ENCODE results near the gene AGBL4.

The AGBL4 gene

DNA sequence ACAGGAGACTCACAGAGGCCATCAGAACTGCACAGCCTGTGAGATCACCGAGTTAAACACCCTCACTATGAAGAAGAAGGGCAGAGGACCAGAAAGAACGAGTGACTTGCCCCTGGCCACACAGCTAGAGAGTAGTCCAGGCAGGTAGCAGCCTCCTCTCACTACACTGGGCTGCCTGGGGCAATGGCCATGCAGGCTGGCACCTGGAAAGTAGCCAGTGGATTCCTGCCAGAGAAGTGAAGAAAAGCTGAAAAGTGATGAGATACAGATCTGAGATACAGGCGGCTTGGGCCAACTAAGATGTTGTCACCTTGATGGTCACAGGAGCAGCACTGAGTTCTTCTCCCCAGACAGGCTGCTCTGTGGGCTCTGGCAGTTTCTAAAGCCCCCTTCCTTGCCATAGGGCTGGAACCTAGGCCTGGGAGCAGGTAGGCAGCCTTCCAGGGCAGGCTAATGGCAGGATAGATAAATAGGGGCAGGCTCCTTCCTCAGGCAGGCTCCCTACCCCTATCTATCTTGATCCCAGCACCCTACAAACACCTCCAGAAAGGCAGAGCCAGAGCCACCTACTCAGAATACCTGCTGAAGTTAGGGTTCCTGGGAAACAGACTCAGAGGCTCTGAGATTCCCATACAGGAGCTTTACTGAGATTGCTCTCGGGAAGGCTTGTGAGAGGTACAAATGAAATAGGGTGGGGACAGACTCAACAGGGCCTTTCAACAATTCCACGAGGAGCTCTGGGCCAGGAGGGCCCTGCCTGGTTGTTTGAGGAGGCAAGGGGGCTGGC lies 1353.3 kb downstream of the AGBL4 start:
- TF ChIP-seq, protein P1, sequence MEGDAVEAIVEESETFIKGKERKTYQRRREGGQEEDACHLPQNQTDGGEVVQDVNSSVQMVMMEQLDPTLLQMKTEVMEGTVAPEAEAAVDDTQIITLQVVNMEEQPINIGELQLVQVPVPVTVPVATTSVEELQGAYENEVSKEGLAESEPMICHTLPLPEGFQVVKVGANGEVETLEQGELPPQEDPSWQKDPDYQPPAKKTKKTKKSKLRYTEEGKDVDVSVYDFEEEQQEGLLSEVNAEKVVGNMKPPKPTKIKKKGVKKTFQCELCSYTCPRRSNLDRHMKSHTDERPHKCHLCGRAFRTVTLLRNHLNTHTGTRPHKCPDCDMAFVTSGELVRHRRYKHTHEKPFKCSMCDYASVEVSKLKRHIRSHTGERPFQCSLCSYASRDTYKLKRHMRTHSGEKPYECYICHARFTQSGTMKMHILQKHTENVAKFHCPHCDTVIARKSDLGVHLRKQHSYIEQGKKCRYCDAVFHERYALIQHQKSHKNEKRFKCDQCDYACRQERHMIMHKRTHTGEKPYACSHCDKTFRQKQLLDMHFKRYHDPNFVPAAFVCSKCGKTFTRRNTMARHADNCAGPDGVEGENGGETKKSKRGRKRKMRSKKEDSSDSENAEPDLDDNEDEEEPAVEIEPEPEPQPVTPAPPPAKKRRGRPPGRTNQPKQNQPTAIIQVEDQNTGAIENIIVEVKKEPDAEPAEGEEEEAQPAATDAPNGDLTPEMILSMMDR (IDR thresholded peaks at IDR 0.05; ENCODE audit: low read depth, low read length, missing control alignments): no peak
- no peak overlapping the region for H3K4me3 ChIP-seq (ENCODE audit: low read depth, low read length)
- no peak for DNase-seq (ENCODE audit: low read depth)

DNA sequence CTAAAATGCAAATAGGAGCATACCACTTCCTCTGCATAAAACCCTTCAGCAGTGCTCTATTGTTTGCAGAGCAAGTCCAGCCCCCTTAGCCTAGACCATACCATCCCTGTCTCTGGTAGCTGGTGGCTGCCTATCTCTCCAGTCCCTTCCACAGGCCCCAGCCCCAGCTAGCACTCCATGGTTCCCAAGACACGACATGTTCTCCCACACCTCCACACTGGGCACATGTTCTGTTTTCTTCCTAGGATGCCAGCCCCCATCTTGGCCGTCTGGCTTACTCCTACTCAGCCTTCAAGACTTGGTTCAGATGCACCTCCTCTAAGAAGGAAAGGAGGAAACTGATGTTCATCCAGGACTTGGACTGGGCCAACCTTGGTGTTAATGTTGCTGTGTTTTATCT lies 1355.4 kb downstream of the AGBL4 start:
- H3K4me3 ChIP-seq (ENCODE audit: low read depth, low read length): no peak overlapping the region
- TF ChIP-seq, protein P1 (IDR thresholded peaks at IDR 0.05; ENCODE audit: low read depth, low read length, missing control alignments): no peak
- DNase-seq (ENCODE audit: low read depth): no peak

DNA sequence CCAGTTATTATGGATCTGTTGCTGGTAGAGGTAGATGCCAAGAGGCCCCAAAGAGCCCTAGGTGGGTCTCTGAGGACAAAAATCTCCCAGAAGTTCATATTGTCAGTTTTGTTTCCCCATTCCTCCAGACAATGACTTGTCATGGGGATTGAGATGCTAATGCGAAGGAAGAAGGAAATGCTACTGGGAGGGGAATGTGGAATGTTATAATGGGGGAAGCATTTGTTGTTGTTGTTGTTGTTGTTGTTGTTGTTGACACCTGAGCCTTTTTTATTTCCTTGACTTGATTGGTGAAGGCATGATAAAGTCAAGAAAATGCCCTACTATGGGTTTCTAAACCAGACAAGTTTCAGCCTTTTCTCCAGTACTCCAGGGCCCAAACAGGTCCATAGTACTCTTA lies 1356.0 kb downstream of the AGBL4 start:
- no peak for DNase-seq (ENCODE audit: low read depth)
- H3K4me3 ChIP-seq (ENCODE audit: low read depth, low read length): no peak overlapping the region
- TF ChIP-seq, protein P1 (IDR thresholded peaks at IDR 0.05; ENCODE audit: low read depth, low read length, missing control alignments): no peak

DNA sequence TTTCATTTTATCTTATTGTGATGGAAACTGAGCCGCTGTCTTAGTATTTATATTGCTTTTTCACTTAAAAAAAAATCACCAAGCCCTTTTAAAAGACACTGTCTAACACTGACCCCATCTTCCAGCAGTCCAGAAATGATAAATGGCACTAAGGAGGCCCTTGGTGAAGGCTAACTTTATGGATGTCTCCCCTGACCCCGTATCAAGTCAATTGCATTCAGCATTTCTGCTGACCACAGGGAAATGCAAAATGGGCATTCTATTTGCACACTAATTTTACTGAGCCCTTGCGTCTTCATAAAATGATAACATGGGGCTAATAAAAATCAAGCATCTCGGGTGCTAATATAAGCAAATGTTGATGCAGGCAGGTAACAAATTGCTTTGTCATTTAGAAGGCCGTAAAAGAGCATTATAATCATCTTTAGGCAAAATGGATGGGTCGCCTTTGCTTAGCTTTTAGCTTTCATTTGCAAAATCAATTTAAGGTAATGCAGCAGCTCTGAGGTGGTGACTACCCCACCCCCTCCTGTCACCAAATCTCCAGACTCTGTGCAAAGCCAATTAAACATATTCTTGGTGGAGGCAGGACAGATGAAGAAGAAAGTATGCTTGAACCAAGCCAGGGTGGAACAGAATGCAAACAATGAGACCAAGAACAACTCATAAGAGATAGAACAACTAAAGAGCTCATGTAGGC lies 1357.9 kb downstream of the AGBL4 start:
- H3K4me3 ChIP-seq (ENCODE audit: low read depth, low read length): no peak overlapping the region
- TF ChIP-seq, protein P1 (IDR thresholded peaks at IDR 0.05; ENCODE audit: low read depth, low read length, missing control alignments): no peak
- no peak for DNase-seq (ENCODE audit: low read depth)

DNA sequence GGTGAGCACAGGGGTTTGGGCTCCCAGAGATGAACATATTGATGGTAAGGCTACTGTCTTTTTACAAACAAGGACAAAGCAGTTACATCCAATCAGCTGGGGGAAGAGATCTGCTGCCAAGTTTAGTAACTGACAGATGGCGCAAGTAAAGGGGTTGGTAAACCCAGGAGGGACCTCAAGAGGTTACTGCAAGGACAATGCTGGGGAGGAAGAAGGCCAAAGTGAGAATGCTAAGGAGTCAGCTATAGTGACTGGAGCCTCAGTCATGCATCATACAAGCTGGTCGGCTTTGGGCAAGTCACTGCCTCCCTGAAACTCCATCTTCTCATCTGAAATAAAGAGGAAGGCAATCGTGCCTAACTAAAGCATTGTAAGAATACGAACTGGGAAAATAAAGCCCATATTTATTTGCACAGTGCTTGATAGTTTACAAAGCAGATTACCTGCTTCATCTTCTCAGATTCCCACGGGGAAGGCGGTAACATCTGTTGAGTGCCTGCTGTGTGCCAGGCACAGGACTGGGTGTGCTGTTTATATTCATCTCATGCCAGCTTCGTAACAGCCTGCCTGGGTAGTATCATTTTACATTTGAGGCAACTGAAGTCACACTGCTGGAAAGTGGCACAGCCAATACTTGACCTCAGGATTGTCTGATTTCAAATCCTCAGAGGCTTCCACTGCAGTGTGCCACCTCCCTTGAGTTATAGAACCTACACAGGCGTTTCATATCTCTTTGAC lies 1361.9 kb downstream of the AGBL4 start:
- no peak overlapping the region for H3K4me3 ChIP-seq (ENCODE audit: low read depth, low read length)
- no peak for DNase-seq (ENCODE audit: low read depth)
- TF ChIP-seq, protein P1 (IDR thresholded peaks at IDR 0.05; ENCODE audit: low read depth, low read length, missing control alignments): no peak

DNA sequence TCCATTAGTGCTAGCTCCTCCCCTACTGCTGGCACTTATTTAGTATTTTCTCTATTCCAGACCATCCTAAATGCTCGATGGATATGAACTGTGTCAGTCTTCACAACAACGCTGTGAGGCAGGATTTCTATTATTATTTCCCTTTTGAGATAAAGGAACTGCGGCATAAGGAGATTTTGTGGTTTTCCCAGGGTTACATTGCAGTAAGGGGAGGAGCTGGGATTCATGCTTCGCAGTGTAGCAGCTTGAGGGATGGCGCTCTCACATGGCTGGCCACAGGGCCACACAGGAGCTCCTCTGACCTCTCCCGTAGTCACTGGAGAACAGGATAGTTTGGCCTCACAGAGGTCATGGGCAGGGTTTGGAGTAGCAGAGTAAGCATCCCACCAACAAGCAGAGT lies 1364.0 kb downstream of the AGBL4 start:
- no peak overlapping the region for H3K4me3 ChIP-seq (ENCODE audit: low read depth, low read length)
- TF ChIP-seq, protein P1 (IDR thresholded peaks at IDR 0.05; ENCODE audit: low read depth, low read length, missing control alignments): no peak
- no peak for DNase-seq (ENCODE audit: low read depth)
